Activated CD8-positive, alpha-beta memory T cell treated with anti-CD3 and anti-CD28 coated beads for 48 hours (primary cell): Measurements from ENCODE around the gene VEGFB.

Experiments
- DNase-seq, 3 experiments: peaks; one replicate each; pipeline ENCODE4 v3.0.0-alpha.2; 2020; ENCODE audit warnings: low read depth in 2 of 3, low spot score in 2 of 3

Gene VEGFB

GRCh38 chr11:64276653-64277431 is 42.5 kb downstream of the VEGFB start:
- DNase-seq = no peak

DNA sequence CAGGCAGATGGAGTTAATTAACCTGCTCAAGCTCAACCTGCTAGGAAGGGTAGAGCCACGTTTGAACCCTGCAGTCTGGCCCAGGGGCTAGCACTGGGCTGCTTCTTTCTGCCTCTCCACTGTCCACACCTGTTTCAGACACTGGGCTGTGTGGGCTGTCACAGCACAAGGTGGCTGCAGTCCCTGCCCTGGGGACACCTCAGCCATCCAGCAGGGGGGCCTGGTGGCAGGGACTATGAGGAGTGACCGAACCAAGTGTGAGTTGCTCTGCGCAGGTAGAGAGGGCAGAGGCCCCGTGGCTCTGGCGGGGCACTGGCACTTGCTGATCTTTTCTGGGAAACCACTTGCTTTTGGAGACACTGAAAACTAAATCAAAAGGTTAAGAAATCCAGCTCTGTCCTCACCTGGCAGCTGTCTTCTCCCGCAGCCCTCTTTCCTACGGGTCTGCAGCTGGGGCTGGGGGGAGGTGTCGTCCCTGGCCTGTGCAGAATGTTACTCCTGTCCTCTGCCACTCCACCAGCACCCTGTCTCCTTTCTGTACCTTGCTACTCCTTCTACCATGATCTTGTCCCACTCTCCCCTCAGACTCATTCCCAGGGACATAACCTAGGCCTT is 44.3 kb downstream of the VEGFB start:
- DNase-seq = no peak

GRCh38 chr11:64281957-64282770 is 47.8 kb downstream of the VEGFB start:
- no peak for DNase-seq

GRCh38 chr11:64283092-64283491 is 48.7 kb downstream of the VEGFB start:
- no peak for DNase-seq

DNA sequence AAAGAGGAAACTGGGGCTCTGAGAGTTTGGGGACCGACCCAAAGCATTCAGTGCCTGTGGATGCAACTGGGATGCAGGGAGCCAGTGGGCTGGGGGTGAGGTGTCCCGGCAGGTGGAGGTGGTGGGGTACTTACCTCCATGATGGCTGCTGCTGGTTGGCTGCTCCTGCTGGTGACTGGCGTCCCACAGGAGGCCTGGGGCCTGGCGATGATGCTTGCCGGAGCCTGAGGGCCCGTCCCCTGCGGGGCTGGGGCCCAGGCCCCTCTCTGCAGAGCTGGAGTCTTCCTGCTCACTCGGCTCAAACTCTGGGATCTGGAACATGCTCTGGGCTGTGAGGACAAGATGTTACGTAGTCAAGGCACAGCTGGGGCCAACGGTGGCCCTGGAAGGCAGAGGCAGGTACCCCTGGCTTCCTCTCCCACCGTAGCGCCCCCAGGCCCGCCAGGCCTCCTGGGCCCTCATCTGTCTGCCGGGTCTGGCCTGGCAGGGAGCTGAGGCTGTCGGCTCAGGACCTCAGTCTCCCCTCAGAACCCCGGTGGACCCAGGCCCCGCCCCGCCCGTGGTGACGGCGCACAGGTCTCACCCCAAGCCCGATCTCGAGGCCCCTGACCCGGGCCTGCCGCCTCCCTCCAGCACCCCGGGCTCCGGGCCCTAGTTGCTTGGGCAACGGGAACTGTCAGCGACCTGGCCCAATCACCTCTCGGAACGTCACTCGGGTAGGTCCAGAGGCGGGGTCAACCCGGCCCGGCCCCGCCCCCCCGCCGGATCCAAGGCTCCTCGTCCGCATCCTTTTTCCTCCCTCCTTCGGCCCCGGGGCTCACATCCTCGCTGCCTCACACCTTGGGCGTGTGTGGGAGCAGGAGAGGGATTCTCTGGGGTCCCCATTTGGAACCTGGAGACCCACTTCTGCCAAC is 49.9 kb downstream of the VEGFB start, which contains the start of gene BAD:
Gene BAD (minus strand): TSS at position 618 of the 914 bp plus-strand sequence. CDS start 297 bp downstream, at position 321.
- DNase-seq = peak; percentile 79 to 91 (median 84)

GRCh38 chr11:64284962-64285884 is 50.8 kb downstream of the VEGFB start, which contains the start of gene GPR137:
Gene GPR137, plus strand, starts transcription at chr11:64285848. Its CDS starts 677 bp downstream, at chr11:64286525.
- peak; percentile 85 to 99 (median 95) for DNase-seq

- DNase-seq = no peak
These were observed 51.8 kb downstream of the VEGFB start for GRCh38 chr11:64285885-64286800.

- no peak for DNase-seq
These were observed 52.4 kb downstream of the VEGFB start for GRCh38 chr11:64286801-64287159.

- no peak for DNase-seq
These were observed 53.4 kb downstream of the VEGFB start for GRCh38 chr11:64287676-64288352.

DNA sequence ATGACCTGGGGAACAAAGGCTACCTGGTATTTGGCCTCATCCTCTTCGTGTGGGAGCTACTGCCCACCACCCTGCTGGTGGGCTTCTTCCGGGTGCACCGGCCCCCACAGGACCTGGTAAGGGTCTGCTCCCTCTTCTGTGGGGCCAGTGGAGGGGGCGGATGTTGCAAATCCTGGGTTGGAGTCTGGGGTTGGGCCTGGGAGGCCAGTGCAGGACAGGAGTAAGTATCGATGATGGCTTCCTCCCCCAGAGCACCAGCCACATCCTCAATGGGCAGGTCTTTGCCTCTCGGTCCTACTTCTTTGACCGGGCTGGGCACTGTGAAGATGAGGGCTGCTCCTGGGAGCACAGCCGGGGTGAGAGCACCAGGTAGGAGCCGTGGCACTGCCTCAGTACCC is 54.0 kb downstream of the VEGFB start:
- no peak for DNase-seq
